Karpas-422 (cell line): Measurements from ENCODE around the gene GMPS. TPM values are rescaled to one million over a fixed set of nuclear protein-coding genes. Genes with fewer than 3 reads are reported as not detected.
"Not testable (repeated sequence)": the region's sequence is repeated elsewhere in the genome, so short reads cannot be mapped to it uniquely, and the experiment has no call there.

ENCODE experiments used
- DNase-seq: peaks from one replicate; pipeline ENCODE4 v3.0.0-alpha.2; 2015
- H2AFZ ChIP-seq: fragments of 200-600 bp; sonication (generic); 2 replicates; pipeline ENCODE4 v1.6.1; 2014; ENCODE audit warnings: antibody characterized with exemption, low read length, mixed read lengths
- H3K27ac ChIP-seq: fragments of 200-600 bp; sonication (generic); 2 replicates; pipeline ENCODE4 v1.5.1; 2014; ENCODE audit warnings: mild to moderate bottlenecking, low read length, moderate library complexity
- H3K27me3 ChIP-seq: fragments of 200-600 bp; sonication (generic); 2 replicates; pipeline ENCODE4 v1.6.1; 2014; ENCODE audit warnings: low read length, mixed read lengths
- H3K36me3 ChIP-seq: fragments of 200-600 bp; sonication (generic); 2 replicates; pipeline ENCODE4 v1.6.1; 2014; ENCODE audit warnings: low read length, mixed read lengths; ENCODE audit not compliant: insufficient read depth
- H3K4me1 ChIP-seq: fragments of 200-600 bp; sonication (generic); 2 replicates; pipeline ENCODE4 v1.6.1; 2014; ENCODE audit warnings: mild to moderate bottlenecking, low read length, mixed read lengths
- H3K4me2 ChIP-seq: fragments of 200-600 bp; sonication (generic); 2 replicates; pipeline ENCODE4 v1.6.1; 2014; ENCODE audit warnings: low read length, low read depth, mild to moderate bottlenecking; ENCODE audit not compliant: poor library complexity, severe bottlenecking
- H3K4me3 ChIP-seq: fragments of 200-600 bp; sonication (generic); 2 replicates; pipeline ENCODE4 v1.5.1; 2014; ENCODE audit warnings: mild to moderate bottlenecking, antibody characterized with exemption, low read length, mixed read lengths
- H3K79me2 ChIP-seq: fragments of 200-600 bp; sonication (generic); 2 replicates; pipeline ENCODE4 v1.6.1; 2014; ENCODE audit warnings: mild to moderate bottlenecking, low read length, mixed read lengths
- H3K9ac ChIP-seq: fragments of 200-600 bp; sonication (generic); 2 replicates; pipeline ENCODE4 v1.6.0; 2014; ENCODE audit warnings: low read length
- H3K9me2 ChIP-seq: fragments of 200-600 bp; sonication (generic), shearing (Covaris generic); replicated peaks from 2 replicates; pipeline ENCODE4 v1.6.0; 2014; ENCODE audit warnings: mild to moderate bottlenecking, low read length, moderate library complexity; ENCODE audit not compliant: insufficient read depth
- H3K9me3 ChIP-seq: fragments of 300-700, 200-600 bp; sonication (generic); 2 replicates; pipeline ENCODE4 v1.6.1; 2014; ENCODE audit warnings: low read length, mixed read lengths
- H4K20me1 ChIP-seq: fragments of 200-600 bp; sonication (generic); 2 replicates; pipeline ENCODE4 v1.6.1; 2014; ENCODE audit warnings: mild to moderate bottlenecking, antibody characterized with exemption, low read length, low read depth; ENCODE audit not compliant: insufficient read depth
- total RNA-seq: library from RNA; depleted of rRNA; stranded (reverse); fragments of >200 nt; shearing (Covaris generic); gene quantifications from 2 replicates; pipeline ENCODE4 v1.2.3, GENCODE V29; 2014; ENCODE audit warnings: low replicate concordance; rRNA removed

The GMPS gene
- total RNA-seq = 50.9 and 83.1 TPM in 2 replicates

- Histone ChIP-seq H3K9ac (peak within 1 kb of the TSS; percentile 100), H4K20me1 (peaks cover 24% of the 10 kb centered on the region), H3K27ac (peak within 1 kb of the TSS; percentile 82), H3K79me2 (peaks cover 49% of the 10 kb centered on the region), H3K4me3 (peak within 1 kb of the TSS; percentile 99), H3K4me1 (peaks cover 38% of the 10 kb centered on the region), H3K9me2 (no peaks in the 10 kb centered on the region), H3K9me3 (no peaks in the 10 kb centered on the region), H3K4me2 (peak within 1 kb of the TSS; percentile 91), H2AFZ (peak within 1 kb of the TSS; percentile 92), H3K36me3 (0 out of 2 replicates have a peak, but pooled peaks cover 5% of the 10 kb centered on the region), H3K27me3 (no peaks in the 10 kb centered on the region)
- DNase-seq = peak; percentile 97
These were observed at the start of gene GMPS for GRCh38 chr3:155870133-155870944. Gene GMPS (plus strand): TSS chr3:155870650. CDS start chr3:155870871, 221 bp downstream.

GRCh38 chr3:155828490-155829098 is 41.9 kb upstream of the GMPS start:
- H2AFZ ChIP-seq = not testable (repeated sequence)

DNA sequence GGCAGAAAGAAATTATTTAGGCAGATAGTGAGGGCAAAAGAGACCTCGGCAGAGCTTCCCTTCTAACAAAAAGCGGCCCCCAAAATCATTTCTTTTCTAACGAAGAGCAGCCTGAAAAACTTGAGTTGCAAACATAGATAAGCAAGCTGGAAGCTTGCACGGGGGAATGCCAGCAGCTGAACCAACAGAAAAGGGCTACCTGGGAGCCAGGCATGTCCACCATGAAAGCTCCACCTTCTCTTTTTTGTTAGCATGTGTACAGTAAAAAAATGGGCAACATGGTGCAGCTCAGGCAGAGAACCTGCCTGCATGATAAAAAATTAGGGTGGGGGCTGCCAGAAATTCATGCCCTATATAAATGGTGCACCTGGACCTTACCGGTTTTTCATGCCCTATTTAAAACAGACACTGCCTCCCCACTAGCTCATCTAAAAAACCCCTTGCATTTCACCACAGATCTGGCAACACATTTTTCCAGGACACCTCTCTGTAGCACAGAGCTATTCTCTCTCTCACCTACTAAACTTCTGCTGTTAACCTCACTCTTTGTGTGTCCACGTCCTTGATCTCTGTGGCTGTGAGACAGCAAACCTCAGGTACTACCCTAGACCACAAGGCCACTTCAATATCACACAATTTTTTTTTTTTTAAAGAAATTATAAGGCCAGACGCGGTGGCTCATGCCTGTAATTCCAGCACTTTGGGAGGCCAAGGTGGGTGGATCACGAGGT is 34.9 kb upstream of the GMPS start:
- H3K4me3 ChIP-seq = no peak overlapping the region
- no peaks in the 10 kb centered on the region for H3K4me1 ChIP-seq
- no peaks in the 10 kb centered on the region for H3K9me3 ChIP-seq
- no peaks in the 10 kb centered on the region for H3K9me2 ChIP-seq
- peaks cover 38% of the 10 kb centered on the region for H3K79me2 ChIP-seq
- no peak overlapping the region for H3K9ac ChIP-seq
- H2AFZ ChIP-seq = no peak overlapping the region
- H4K20me1 ChIP-seq = no peaks in the 10 kb centered on the region
- peaks cover 14% of the 10 kb centered on the region for H3K36me3 ChIP-seq
- H3K27ac ChIP-seq = no peak overlapping the region
- H3K27me3 ChIP-seq = no peaks in the 10 kb centered on the region
- no peak for DNase-seq
- H3K4me2 ChIP-seq = no peak overlapping the region

More at GRCh38 chr3:155828490-155829098, 41.9 kb upstream of the GMPS start:
- not testable (repeated sequence) for H3K9me3 ChIP-seq, H3K9ac ChIP-seq, H3K27me3 ChIP-seq, H3K4me1 ChIP-seq, H4K20me1 ChIP-seq, H3K4me2 ChIP-seq, DNase-seq, H3K4me3 ChIP-seq, H3K9me2 ChIP-seq, H3K27ac ChIP-seq
- Histone ChIP-seq H3K36me3 (peaks cover 13% of the 10 kb centered on the region; the same call in 1 of the 2 replicates), H3K79me2 (peaks cover 12% of the 10 kb centered on the region; the same call in 1 of the 2 replicates)

DNA sequence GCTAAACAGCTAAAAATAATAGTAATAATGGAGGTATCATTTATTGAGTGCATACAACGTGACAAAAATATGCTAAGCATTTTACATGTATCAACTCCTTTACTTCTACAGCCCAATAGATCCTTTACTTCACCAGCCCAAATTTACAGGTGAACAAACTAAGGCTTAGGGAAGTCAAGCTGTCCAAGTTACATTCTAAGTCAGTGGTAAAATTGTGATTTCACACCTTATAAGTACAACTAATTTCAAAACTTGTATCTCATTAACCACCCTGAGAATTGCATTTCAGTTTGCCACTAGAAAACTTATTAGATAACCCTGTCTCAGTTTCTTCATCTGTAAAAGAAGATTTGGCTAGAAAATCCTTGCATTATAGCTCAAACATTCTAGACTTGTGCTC is 26.9 kb upstream of the GMPS start:
- Histone ChIP-seq H3K79me2 (peaks cover 64% of the 10 kb centered on the region), H3K27me3 (no peaks in the 10 kb centered on the region), H2AFZ (no peak overlapping the region), H3K9me2 (no peaks in the 10 kb centered on the region), H3K9ac (no peak overlapping the region), H3K27ac (no peak overlapping the region), H3K4me1 (peaks cover 14% of the 10 kb centered on the region; the same call in 1 of the 2 replicates), H4K20me1 (no peaks in the 10 kb centered on the region), H3K36me3 (peaks cover 9% of the 10 kb centered on the region; the same call in 1 of the 2 replicates), H3K9me3 (no peaks in the 10 kb centered on the region), H3K4me2 (no peak overlapping the region), H3K4me3 (no peak overlapping the region)
- DNase-seq = no peak

GRCh38 chr3:155846119-155846518 is 24.3 kb upstream of the GMPS start:
- no peak overlapping the region for H3K4me3 ChIP-seq
- H3K4me1 ChIP-seq = peaks cover 19% of the 10 kb centered on the region; the same call in 1 of the 2 replicates

DNA sequence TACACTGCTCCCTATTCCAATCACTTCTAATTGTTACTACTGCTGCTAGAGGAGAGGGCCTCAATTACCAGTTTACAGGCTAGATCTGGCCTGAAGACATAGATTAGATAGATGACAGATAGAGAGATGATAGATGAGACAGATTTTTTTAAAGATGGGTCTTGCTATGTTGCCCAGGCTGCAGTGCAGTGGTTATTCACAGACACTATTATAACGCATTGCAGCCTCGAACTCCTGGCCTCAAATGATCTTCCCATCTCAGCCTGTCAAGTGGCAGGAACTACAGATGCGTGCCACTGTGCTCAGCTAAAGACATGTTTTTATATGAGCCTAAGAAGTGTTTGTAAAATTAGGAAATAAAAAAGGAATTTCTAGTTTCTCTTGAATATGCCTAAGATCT is 22.5 kb upstream of the GMPS start:
- no peaks in the 10 kb centered on the region for H3K27me3 ChIP-seq
- H3K27ac ChIP-seq = no peak overlapping the region
- no peaks in the 10 kb centered on the region for H3K9me2 ChIP-seq
- no peak for DNase-seq
- H3K9ac ChIP-seq = no peak overlapping the region
- no peak overlapping the region for H3K4me2 ChIP-seq
- no peaks in the 10 kb centered on the region for H3K9me3 ChIP-seq
- peaks cover 35% of the 10 kb centered on the region for H3K4me1 ChIP-seq
- peaks cover 91% of the 10 kb centered on the region for H3K79me2 ChIP-seq
- H3K4me3 ChIP-seq = no peak overlapping the region
- peaks cover 5% of the 10 kb centered on the region; the same call in 1 of the 2 replicates for H4K20me1 ChIP-seq
- H3K36me3 ChIP-seq = peaks cover 12% of the 10 kb centered on the region; the same call in 1 of the 2 replicates
- H2AFZ ChIP-seq = no peak overlapping the region

More at GRCh38 chr3:155846119-155846518, 24.3 kb upstream of the GMPS start:
- H2AFZ ChIP-seq = no peak overlapping the region
- H3K79me2 ChIP-seq = peaks cover 82% of the 10 kb centered on the region
- no peak overlapping the region for H3K27ac ChIP-seq
- H3K9me3 ChIP-seq = no peaks in the 10 kb centered on the region
- H3K27me3 ChIP-seq = no peaks in the 10 kb centered on the region
- H4K20me1 ChIP-seq = no peaks in the 10 kb centered on the region
- no peaks in the 10 kb centered on the region for H3K9me2 ChIP-seq
- peaks cover 12% of the 10 kb centered on the region; the same call in 1 of the 2 replicates for H3K36me3 ChIP-seq
- no peak for DNase-seq
- H3K9ac ChIP-seq = no peak overlapping the region
- no peak overlapping the region for H3K4me2 ChIP-seq

- H3K27ac ChIP-seq, H3K27me3 ChIP-seq, H3K4me3 ChIP-seq, H3K9me3 ChIP-seq, H2AFZ ChIP-seq, DNase-seq, H3K9me2 ChIP-seq, H3K9ac ChIP-seq, H4K20me1 ChIP-seq: not testable (repeated sequence)
- peaks cover 90% of the 10 kb centered on the region for H3K79me2 ChIP-seq
- H3K4me2 ChIP-seq = peak overlapping the region; percentile 1
- peaks cover 12% of the 10 kb centered on the region; the same call in 1 of the 2 replicates for H3K36me3 ChIP-seq
- peaks cover 30% of the 10 kb centered on the region for H3K4me1 ChIP-seq
These were observed 21.0 kb upstream of the GMPS start for GRCh38 chr3:155849404-155849803.
